22Rv1 (cell line): ENCODE results near the gene PSKH1.

Source experiments
- H3K27ac ChIP-seq: fragments of 450-650 bp; 2 replicates; pipeline ENCODE4 v1.5.1; 2017
- CTCF ChIP-seq: fragments of 450-650 bp; IDR thresholded peaks from 2 replicates; pipeline ENCODE4 v1.5.1; 2017; ENCODE audit warnings: mild to moderate bottlenecking
- ZFX ChIP-seq: fragments of 450-650 bp; IDR thresholded peaks from 2 replicates; pipeline ENCODE4 v1.6.1; 2017; ENCODE audit warnings: antibody characterized with exemption, borderline replicate concordance

Gene PSKH1

GRCh38 chr16:67919622-67920221 is 26.7 kb downstream of the PSKH1 start:
- no peak for TF ChIP-seq ZFX
- TF ChIP-seq CTCF, result no peak
- no peak overlapping the region for H3K27ac ChIP-seq

GRCh38 chr16:67922221-67922620 is 29.2 kb downstream of the PSKH1 start:
- peak overlapping the region; percentile 54 for H3K27ac ChIP-seq
- TF ChIP-seq ZFX (no peak), CTCF (no peak)

- TF ChIP-seq ZFX (no peak), CTCF (peak; percentile 26)
- peak overlapping the region; percentile 54 for H3K27ac ChIP-seq
Measured at GRCh38 chr16:67922740-67923139, 29.7 kb downstream of the PSKH1 start.

- peak overlapping the region; percentile 54; the same call in 1 of the 2 replicates for H3K27ac ChIP-seq
- no peak for TF ChIP-seq CTCF
- no peak for TF ChIP-seq ZFX
Measured at GRCh38 chr16:67923414-67924116, 30.5 kb downstream of the PSKH1 start.

GRCh38 chr16:67924140-67924906 is 31.3 kb downstream of the PSKH1 start:
- TF ChIP-seq ZFX, result no peak
- TF ChIP-seq CTCF, result no peak
- H3K27ac ChIP-seq, result no peak overlapping the region

GRCh38 chr16:67926181-67926750 is 33.2 kb downstream of the PSKH1 start:
- TF ChIP-seq CTCF (no peak), ZFX (no peak)
- peak overlapping the region; percentile 20; the same call in 1 of the 2 replicates for H3K27ac ChIP-seq
